HUDEP-2 (cell line): ENCODE data around the gene WASL.
A peak's percentile ranks its signal among the peaks of the same experiment; 100 is the strongest.
"Not testable (repeated sequence)": the region's sequence is repeated elsewhere in the genome, so short reads cannot be mapped to it uniquely, and the experiment has no call there.

Experiments
- DNase-seq, 76 experiments: peaks; one replicate each; lab custom pipeline; 2025; ENCODE audit not compliant: unreplicated experiment in 76 of 76; lab: John Stamatoyannopoulos, UW

WASL gene

DNA sequence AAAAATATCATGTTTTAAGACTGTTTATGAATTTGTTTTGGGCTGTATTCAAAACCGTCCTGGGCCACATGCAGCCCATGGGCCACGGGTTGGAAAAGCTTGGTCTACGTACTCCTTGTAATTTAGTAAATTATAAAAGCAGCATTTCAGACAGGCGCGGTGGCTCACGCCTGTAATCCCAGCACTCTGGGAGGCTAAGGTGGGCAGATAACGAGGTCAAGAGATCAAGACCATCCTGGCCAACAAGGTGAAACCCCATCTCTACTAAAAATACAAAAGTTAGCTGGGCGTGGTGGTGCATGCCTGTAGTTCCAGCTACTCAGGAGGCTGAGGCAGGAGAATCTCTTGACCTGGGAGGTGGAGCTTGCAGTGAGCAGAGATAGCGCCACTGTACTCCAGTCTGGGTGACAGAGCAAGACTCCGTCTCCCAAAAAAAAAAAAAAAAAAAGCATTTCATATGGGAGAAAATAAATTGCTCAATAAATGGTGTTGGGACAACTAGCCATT is 11.6 kb downstream of the WASL start:
- DNase-seq: not testable (repeated sequence)

GRCh38 chr7:123735539-123735938 is 13.3 kb downstream of the WASL start:
- no peak for DNase-seq

DNA sequence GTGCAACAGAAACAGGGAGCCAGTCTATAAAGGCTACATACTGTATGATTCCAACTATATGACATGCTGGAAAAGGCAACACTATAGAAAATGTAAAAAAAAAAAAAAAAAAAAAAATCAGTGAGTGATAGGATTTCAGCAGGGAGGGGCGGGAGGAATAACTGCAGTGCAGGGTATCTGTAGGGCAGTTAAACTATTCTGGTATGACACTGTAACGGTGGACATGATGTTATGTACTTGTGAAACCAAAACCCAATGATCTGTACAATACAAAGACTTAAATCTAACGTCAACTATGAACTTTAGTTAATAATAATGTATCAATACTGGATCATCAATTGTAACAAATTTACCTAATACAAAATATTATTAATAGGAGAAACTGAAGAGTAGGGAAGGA is 14.3 kb downstream of the WASL start:
- no peak for DNase-seq

DNA sequence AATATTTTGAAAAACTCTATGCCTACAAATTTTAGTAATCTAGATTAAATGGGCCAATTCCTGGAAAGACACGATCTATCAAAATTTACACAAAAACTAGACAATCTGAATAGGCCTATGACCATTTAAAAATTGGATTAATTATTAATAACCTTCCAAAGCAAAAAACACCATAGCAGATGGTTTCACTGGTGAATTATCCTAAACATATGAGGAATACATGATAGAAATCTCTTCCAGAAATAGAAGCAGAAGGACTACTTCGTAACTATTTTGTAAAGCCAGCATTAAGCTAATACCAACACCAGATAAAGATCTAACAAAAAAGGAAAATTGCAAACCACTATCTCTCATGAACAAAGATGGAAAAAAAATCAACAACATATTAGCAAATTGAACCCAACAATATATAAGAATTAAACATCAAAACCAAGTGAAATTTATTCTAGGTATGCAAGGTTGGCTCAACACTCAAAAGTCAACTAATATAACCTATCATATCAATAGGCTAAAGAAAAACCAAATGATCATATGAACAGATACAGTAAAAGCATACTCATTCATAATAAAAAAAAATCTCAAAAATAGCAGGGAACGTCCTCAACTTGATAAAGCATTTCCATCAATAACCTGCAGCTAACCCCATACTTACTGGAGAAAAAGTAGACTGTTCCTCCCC is 16.3 kb downstream of the WASL start:
- no peak for DNase-seq

GRCh38 chr7:123729218-123729578 is 19.6 kb downstream of the WASL start:
- no peak for DNase-seq

DNA sequence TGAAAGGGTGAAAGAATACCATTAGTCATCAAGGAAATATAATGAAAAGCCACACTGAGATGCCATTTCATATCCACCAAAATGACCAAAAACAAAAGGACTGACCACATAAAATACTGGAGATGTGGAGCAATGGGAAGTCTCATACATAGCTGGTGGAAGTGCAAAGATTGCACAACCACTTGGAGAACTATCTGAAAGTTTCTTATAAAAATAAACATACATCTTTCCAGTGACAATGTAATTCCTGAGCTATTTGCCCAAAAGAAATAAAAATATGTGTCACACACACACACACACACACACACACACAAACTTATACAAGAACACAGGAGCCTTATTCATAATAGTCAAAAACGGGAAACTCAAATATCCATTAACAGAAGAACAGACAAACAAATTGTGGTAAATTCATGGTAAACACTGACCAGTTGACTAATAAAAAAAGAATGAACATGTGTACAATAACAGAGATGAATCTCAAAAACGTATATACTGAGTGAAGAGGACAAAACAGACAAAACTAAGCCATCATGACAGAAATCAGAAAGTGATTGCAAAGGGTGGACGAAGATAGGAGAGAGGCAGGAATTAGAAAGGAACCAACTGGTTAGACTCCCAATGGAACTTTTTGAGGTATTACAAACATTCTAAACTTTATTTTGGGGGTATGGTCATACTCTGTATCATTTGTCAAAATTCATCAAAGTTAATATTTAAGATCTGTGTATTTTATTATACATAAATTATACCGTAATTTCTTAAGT is 21.5 kb downstream of the WASL start:
- no peak for DNase-seq

DNA sequence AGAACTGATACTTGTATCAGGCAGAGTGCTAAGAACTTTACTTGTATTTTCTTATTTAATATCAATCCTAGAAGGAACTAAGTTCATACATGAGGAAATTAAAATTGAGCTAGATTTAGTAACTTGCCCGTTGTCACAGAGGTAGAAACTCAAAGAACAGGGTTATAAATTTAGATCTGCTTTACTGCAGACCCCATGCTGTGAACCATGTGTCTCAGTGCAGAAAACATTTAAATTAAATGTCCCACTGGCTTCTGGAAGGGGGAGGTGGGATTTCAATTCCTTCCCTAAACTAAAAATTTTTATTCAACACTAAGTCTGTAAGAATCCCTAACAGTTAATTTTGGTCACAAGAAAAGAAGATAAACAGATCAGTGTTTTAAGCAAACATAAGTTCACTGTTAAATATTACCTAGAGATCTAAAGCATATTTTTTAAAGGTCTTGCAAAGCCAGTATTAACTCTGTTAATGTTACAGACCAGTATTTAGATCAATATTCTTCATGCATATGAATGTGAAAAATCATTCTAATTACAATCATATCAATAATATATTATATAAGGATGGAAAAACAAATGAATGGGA is 23.1 kb downstream of the WASL start:
- no peak for DNase-seq

DNA sequence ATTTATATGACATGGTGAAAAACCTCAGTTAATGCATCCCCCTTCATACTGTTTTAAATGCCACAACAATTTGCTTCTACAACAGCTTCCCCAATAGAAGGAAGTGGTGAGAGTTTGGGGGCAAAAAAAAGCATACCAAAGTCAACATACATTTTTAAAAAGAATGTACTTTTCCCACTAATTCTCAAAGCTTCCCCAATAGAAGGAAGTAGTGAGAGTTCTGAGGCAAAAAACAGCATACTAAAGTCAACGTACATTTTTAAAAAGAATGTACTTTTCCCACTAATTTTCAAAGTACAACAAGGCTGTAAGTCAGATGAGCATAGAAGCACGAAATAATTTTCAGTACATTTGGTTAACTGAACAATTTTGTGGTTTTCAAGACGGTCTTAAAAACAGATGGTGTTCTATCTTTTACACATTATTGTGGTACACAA is 24.0 kb downstream of the WASL start:
- DNase-seq: no peak

DNA sequence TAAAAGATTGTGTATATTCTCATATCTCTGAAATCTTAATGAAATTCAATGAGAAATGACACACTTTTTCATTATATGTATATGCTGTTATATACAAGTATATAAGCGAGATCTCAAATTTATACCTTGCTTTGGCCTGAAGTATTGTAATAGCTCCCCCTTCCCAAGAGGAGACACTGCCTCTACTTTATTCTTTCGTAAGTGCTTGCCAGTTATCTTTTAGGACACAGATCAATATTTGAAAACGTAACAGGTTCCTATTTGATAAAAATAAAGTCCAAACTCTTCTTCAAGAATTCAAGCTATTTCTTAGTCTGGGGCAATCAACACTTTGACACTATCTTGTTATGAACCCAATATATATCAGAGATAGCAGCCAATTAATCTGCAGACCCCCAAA is 24.9 kb downstream of the WASL start:
- DNase-seq: no peak

GRCh38 chr7:123720527-123720926 is 28.3 kb downstream of the WASL start:
- peak in 3 of 76 experiments; percentile 1 to 9 (median 5) for DNase-seq

DNA sequence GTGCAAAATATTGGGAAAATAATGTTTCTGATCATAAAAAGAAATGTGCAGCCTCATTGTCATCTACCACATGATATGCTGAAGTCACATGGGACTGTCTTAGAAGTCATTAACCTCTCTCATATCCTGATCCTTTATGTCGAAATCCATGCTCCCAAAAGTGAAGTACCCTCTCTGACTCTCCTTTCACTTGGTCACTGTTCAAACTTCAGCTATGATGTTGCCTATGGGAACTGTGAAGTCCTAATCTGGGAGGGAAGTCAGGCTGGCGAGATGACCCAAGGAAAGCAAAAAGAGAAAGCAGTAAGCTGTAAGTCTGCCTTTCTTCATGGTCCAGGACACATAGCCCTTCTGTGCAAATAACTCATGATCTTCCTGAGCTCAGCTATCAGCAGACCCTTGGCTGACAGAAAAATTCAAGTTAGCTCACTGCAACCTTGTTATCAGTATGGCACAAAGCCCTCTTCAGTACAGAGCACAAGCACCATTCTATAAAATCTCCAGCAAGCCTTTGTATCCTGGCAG is 29.5 kb downstream of the WASL start:
- DNase-seq: peak in 32 of 76 experiments; percentile 2 to 61 (median 25)

GRCh38 chr7:123718773-123719172 is 30.0 kb downstream of the WASL start:
- no peak for DNase-seq

- DNase-seq: no peak
Observed at GRCh38 chr7:123717689-123718088, 31.1 kb downstream of the WASL start.

DNA sequence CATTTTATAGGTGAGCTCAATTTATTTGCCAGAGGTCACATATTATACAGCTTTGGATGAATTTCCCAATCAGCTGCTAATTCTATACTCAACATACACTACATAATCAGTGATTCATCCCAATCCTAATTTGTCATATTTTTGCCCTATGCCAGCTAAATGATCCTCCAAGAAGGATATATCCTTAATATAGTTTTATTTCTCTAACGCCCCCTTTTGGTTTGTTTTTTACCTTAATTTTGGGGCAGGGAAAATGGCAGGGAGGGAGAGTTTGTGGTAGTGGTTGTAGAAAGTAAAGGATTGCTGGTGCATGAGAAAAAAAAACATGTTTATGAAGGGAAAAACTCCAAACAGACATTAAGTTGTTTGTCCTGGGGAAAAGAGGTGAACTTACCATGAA is 31.9 kb downstream of the WASL start:
- no peak for DNase-seq

DNA sequence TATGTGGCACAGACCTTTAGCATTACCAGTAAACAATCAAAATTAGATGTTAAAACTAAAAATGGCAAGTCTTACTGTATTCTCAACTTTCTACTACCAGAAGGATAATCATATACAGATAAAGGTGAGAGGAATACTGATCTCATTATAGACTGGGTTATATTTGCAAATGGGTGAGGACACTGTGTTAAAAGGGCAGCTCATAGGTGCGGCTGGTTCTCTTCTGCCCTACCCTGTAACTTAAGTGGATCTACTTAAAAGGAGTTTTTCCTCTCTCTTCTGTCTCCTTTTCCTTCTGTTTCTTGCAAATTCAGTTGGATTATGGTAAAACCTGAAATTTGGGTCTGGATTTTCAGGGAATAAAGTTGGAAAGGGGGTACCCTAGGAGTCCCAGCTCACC is 33.0 kb downstream of the WASL start:
- DNase-seq: no peak

GRCh38 chr7:123715198-123715597 is 33.6 kb downstream of the WASL start:
- DNase-seq: no peak

- no peak for DNase-seq
Observed at GRCh38 chr7:123714296-123715080, 34.3 kb downstream of the WASL start.

DNA sequence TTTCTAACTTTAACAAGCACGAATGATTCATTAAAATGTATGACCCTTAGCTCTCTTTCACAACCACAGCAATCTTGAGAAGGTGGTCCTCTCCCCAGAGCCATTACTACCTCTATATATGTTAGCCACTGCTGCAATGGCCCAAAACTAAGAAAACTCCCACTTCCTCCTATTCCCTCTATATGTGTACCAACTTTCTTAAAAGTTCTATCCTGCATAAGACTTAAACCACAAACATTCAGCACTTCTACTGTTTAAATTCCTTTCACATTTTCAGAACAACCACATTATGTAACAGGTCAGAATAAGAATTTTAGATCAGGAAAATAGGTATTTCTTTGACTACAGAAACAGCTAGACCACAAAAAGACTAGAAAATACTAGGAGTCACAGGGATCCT is 36.2 kb downstream of the WASL start:
- no peak for DNase-seq

- no peak for DNase-seq
Observed at GRCh38 chr7:123711832-123712293, 36.9 kb downstream of the WASL start.

DNA sequence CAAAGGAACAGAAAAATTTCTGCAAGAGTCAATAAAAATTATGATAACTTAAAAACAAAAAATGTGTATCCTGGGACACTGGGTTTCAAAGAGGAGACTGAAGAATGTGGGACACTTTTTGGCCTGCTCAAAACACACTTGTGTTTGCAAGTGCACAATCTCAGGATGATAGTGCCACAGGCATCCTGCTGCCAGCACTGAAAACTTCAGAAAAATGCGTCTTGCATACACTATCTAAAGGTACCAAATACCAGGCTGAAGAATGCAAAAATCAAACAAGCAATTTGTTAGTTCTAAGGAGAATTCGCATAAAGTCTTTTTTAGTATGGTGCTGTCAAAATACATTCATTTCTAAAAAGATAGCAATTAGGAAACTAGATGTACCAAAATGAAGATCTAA is 38.1 kb downstream of the WASL start:
- no peak for DNase-seq

DNA sequence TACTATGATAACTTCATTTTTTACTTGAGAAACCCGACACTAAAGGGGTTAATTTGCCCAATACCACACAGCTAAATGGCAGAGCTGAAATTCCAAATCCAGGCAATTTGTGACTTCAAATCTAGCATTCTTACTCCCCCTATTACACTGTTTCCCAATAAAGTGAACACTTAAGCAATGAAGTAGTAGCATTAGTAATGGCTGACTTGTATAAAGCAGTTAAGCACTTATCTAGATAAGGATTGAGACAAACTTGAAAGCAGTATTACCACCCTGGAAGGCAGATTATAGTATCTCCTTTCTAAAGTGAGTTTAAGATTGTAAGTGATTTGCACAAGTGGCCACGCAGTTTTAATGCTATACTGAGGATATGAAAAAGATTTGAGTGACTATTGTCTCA is 39.3 kb downstream of the WASL start:
- DNase-seq: no peak
